Measurements from ENCODE around the gene TTLL7.

- no peak for TF ChIP-seq CTCF (IDR thresholded peaks at IDR 0.05)
- TF ChIP-seq POLR2A (IDR thresholded peaks at IDR 0.05) = no peak
Measured at GRCh38 chr1:84006591-84006990, 7.7 kb upstream of the TTLL7 start.
